Trophoblast cell (in vitro differentiated cells and primary cell): ENCODE results near the gene MC4R.

Experiments
- DNase-seq, 2 donors: peaks; one replicate each; pipeline ENCODE4 v3.0.0-alpha.2; 2016
- H2AFZ ChIP-seq: 2 replicates; pipeline ENCODE4 v1.6.1; 2013; ENCODE audit warnings: low read length, moderate library complexity, mild to moderate bottlenecking; ENCODE audit not compliant: insufficient read depth, poor library complexity
- H2AK5ac ChIP-seq: 2 replicates; pipeline ENCODE4 v1.6.1; 2013; ENCODE audit warnings: mild to moderate bottlenecking, low read length
- H2BK120ac ChIP-seq: 2 replicates; pipeline ENCODE4 v1.6.1; 2013; ENCODE audit warnings: low read length, mild to moderate bottlenecking, moderate library complexity; ENCODE audit not compliant: insufficient read depth, poor library complexity
- H2BK12ac ChIP-seq: 2 replicates; pipeline ENCODE4 v1.6.1; 2013; ENCODE audit warnings: mild to moderate bottlenecking, low read length, moderate library complexity
- H2BK5ac ChIP-seq: 2 replicates; pipeline ENCODE4 v1.6.1; 2013; ENCODE audit warnings: low read length, low read depth, moderate library complexity, mild to moderate bottlenecking; ENCODE audit not compliant: poor library complexity
- H3K14ac ChIP-seq: 2 replicates; pipeline ENCODE4 v1.6.1; 2013; ENCODE audit warnings: mild to moderate bottlenecking, low read length
- H3K18ac ChIP-seq: 2 replicates; pipeline ENCODE4 v1.6.1; 2013; ENCODE audit warnings: mild to moderate bottlenecking, low read length
- H3K23ac ChIP-seq: 2 replicates; pipeline ENCODE4 v1.6.1; 2013; ENCODE audit warnings: low read length
- H3K27ac ChIP-seq: 2 replicates; pipeline ENCODE4 v1.5.1; 2013; ENCODE audit warnings: low read depth, mild to moderate bottlenecking, inconsistent platforms, low read length, moderate library complexity
- H3K27me3 ChIP-seq: 2 replicates; pipeline ENCODE4 v1.6.1; 2013; ENCODE audit warnings: inconsistent platforms, mild to moderate bottlenecking, low read length, moderate library complexity; ENCODE audit not compliant: insufficient read depth
- H3K36me3 ChIP-seq, 2 experiments: 1 replicate in 1 of 2; 2 replicates in 1 of 2; pipeline ENCODE4 v1.6.1; 2013; ENCODE audit warnings: low read length in 2 of 2, mild to moderate bottlenecking in 2 of 2, moderate library complexity in 1 of 2; ENCODE audit not compliant: insufficient read depth in 2 of 2, control insufficient read depth in 1 of 2
- H3K4ac ChIP-seq: 2 replicates; pipeline ENCODE4 v1.6.1; 2013; ENCODE audit warnings: low read depth, mild to moderate bottlenecking, low read length, moderate library complexity
- H3K4me1 ChIP-seq, 2 experiments: 1 replicate in 1 of 2; 2 replicates in 1 of 2; pipeline ENCODE4 v1.6.1; 2013; ENCODE audit warnings: low read length in 2 of 2, mild to moderate bottlenecking in 2 of 2, moderate library complexity in 1 of 2; ENCODE audit not compliant: insufficient read depth in 2 of 2, control insufficient read depth in 1 of 2
- H3K4me2 ChIP-seq: 2 replicates; pipeline ENCODE4 v1.6.1; 2013; ENCODE audit warnings: inconsistent platforms, mild to moderate bottlenecking, low read length, moderate library complexity
- H3K4me3 ChIP-seq: 2 replicates; pipeline ENCODE4 v1.5.1; 2013; ENCODE audit warnings: mild to moderate bottlenecking, low read depth, low read length, inconsistent platforms
- H3K79me1 ChIP-seq: one replicate; pipeline ENCODE4 v1.6.1; 2013; ENCODE audit warnings: low read length
- H3K79me2 ChIP-seq: 2 replicates; pipeline ENCODE4 v1.6.1; 2013; ENCODE audit warnings: low read length, mild to moderate bottlenecking; ENCODE audit not compliant: control insufficient read depth, insufficient read depth, poor library complexity
- H3K9ac ChIP-seq: 2 replicates; pipeline ENCODE4 v1.6.1; 2013; ENCODE audit warnings: mild to moderate bottlenecking, low read length
- H3K9me3 ChIP-seq: 2 replicates; pipeline ENCODE4 v1.6.1; 2013; ENCODE audit warnings: low read depth, mild to moderate bottlenecking, control low read depth, inconsistent platforms, low read length; ENCODE audit not compliant: insufficient read depth
- H4K12ac ChIP-seq: 2 replicates; pipeline ENCODE4 v1.6.1; 2013; ENCODE audit warnings: low read depth, mild to moderate bottlenecking, low read length, moderate library complexity
- H4K8ac ChIP-seq: 2 replicates; pipeline ENCODE4 v1.6.1; 2013; ENCODE audit warnings: low read depth, mild to moderate bottlenecking, low read length, moderate library complexity
- H4K91ac ChIP-seq: one replicate; pipeline ENCODE4 v1.6.1; 2013; ENCODE audit warnings: low read depth, mild to moderate bottlenecking, low read length, moderate library complexity
- WGBS: extraction: QIAGEN DNeasy Blood & Tissue Kit; methylation state at CpG from one replicate; pipeline ENCODE4 v1.1.7; 2013; ENCODE audit warnings: missing lambda C conversion rate; ENCODE audit not compliant: insufficient read length, insufficient coverage; ENCODE audit errors: extremely low coverage; 5-methylcytosine and 5-hydroxymethylcytosine counted together

MC4R gene

DNA sequence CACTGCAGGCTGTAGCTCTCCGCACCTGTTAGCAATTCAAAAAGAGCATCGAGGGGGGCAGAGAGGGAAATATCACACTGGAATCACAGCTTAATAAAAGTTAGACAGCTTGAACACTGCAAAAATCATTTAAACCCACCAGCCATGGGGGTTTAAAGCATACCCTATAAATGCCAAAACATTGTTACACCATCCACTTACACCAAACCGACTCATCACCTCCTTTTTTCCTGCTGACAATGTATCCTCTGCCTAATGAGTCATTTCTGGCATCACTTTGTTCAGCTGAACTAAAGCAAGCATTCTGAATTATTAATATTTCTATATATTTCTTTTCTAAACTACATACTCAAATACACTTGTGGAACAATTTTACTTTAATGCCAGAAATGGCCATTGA is 21.6 kb downstream of the MC4R start:
- Histone ChIP-seq H2BK12ac (no peak overlapping the region), H2AFZ (no peak overlapping the region), H4K8ac (no peak overlapping the region), H3K79me2 (no peaks in the 10 kb centered on the region), H4K91ac (no peak overlapping the region), H4K12ac (no peak overlapping the region), H3K9ac (no peak overlapping the region), H3K4ac (no peak overlapping the region), H3K4me2 (no peak overlapping the region), H3K23ac (no peak overlapping the region), H3K18ac (no peak overlapping the region), H3K9me3 (no peaks in the 10 kb centered on the region), H3K4me3 (no peak overlapping the region), H3K14ac (no peak overlapping the region), H3K4me1 (no peaks in the 10 kb centered on the region), H3K79me1 (no peaks in the 10 kb centered on the region), H2BK5ac (no peak overlapping the region), H3K36me3 (no peaks in the 10 kb centered on the region), H3K27me3 (no peaks in the 10 kb centered on the region), H2BK120ac (no peak overlapping the region), H3K27ac (no peak overlapping the region), H2AK5ac (no peak overlapping the region)
- no CpG with 5 or more reads among the region's 3 CpGs for WGBS
- no peak for DNase-seq

DNA sequence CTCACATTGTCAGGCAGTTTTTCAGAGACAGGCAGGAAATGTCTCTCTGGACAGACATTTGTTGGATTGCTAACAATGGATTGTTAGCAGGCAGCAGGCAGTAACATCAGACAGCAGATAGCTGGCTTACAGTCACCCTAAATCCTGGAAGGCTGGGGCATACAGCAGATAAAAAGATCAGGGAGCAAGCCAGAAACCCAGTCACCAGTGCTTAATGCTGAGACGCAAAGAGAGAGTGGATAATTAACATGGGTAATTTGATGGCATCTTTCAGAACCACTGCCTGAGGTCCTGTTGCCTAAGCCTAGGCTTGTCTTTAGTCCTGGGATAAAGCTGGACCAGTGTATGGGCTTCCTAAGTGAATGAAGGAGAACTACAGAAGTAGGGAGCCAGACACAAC is 22.4 kb downstream of the MC4R start:
- no peak overlapping the region for H2BK12ac ChIP-seq
- H3K4me3 ChIP-seq: no peak overlapping the region
- no peaks in the 10 kb centered on the region for H3K79me1 ChIP-seq
- H4K12ac ChIP-seq: no peak overlapping the region
- no peak overlapping the region for H3K27ac ChIP-seq
- no peak overlapping the region for H3K9ac ChIP-seq
- no peak overlapping the region for H2BK120ac ChIP-seq
- H3K27me3 ChIP-seq: no peaks in the 10 kb centered on the region
- no peak overlapping the region for H3K23ac ChIP-seq
- H4K8ac ChIP-seq: no peak overlapping the region
- H3K36me3 ChIP-seq: no peaks in the 10 kb centered on the region
- no peak overlapping the region for H2AFZ ChIP-seq
- H3K4me1 ChIP-seq: no peaks in the 10 kb centered on the region
- H2BK5ac ChIP-seq: no peak overlapping the region
- no peak for DNase-seq
- H3K4me2 ChIP-seq: no peak overlapping the region
- H3K4ac ChIP-seq: no peak overlapping the region
- H4K91ac ChIP-seq: no peak overlapping the region
- no peaks in the 10 kb centered on the region for H3K79me2 ChIP-seq
- no CpG with 5 or more reads among the region's 1 CpG for WGBS
- no peaks in the 10 kb centered on the region for H3K9me3 ChIP-seq
- H2AK5ac ChIP-seq: no peak overlapping the region
- H3K14ac ChIP-seq: no peak overlapping the region
- no peak overlapping the region for H3K18ac ChIP-seq

DNA sequence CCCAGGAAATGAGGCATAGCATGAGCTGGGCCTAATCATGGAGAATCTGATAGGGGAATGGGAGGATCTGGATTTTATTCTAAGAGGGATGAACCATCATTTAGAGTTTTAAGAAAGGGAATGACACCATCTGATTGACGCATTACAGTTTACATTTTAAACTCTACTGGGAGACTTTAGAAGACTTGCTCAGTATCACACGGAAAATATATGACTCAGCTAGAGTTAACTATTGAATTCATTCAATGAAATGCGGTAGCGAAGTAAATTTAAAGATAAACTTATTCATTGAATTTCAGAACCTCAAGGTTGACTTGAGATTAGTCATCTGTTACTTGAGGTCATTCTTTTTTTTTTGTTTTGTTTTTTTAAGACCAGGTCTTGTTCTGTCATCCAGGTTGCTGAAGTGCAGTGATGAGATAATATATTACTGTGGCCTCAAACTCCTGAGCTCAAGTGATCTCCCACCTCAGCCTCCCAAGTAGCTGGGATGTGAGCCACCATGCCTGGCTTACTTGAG is 25.0 kb downstream of the MC4R start:
- no peak overlapping the region for H3K14ac ChIP-seq
- H3K4me3 ChIP-seq: no peak overlapping the region
- H2BK12ac ChIP-seq: no peak overlapping the region
- H3K4me2 ChIP-seq: no peak overlapping the region
- no peaks in the 10 kb centered on the region for H3K79me2 ChIP-seq
- no peaks in the 10 kb centered on the region for H3K79me1 ChIP-seq
- H3K4me1 ChIP-seq: no peaks in the 10 kb centered on the region
- H4K91ac ChIP-seq: no peak overlapping the region
- no peak overlapping the region for H2BK120ac ChIP-seq
- no peak overlapping the region for H2BK5ac ChIP-seq
- H3K36me3 ChIP-seq: no peaks in the 10 kb centered on the region
- H3K4ac ChIP-seq: no peak overlapping the region
- no peak overlapping the region for H3K9ac ChIP-seq
- no peak overlapping the region for H3K18ac ChIP-seq
- no peak for DNase-seq
- H3K23ac ChIP-seq: no peak overlapping the region
- no peaks in the 10 kb centered on the region for H3K9me3 ChIP-seq
- H3K27ac ChIP-seq: no peak overlapping the region
- H4K12ac ChIP-seq: no peak overlapping the region
- H4K8ac ChIP-seq: no peak overlapping the region
- no peak overlapping the region for H2AK5ac ChIP-seq
- no CpG with 5 or more reads among the region's 4 CpGs for WGBS
- H2AFZ ChIP-seq: no peak overlapping the region
- H3K27me3 ChIP-seq: no peaks in the 10 kb centered on the region

DNA sequence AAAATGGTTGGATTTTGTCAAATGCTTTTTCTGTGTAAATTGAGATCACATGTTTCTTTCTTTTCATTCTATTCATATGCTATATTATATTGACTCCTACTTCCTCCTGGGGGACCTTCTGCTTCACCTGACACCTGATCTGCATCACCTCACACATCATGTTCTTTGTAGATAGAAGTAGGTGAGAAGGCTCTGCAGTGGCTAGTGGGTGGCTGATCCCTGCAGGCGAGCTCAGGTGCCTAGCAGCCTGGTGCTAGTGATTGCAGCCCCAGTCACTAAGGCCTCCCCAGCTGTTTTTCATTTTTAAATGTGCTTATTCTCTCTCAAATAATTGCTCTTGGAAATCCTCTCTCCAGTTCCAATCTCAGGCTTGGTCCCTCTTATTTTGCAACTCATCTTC is 33.6 kb downstream of the MC4R start:
- Histone ChIP-seq H3K79me1 (no peaks in the 10 kb centered on the region), H3K9ac (no peak overlapping the region), H3K79me2 (no peaks in the 10 kb centered on the region), H2BK12ac (no peak overlapping the region), H3K18ac (no peak overlapping the region), H3K4ac (no peak overlapping the region), H3K23ac (no peak overlapping the region), H4K12ac (no peak overlapping the region), H4K91ac (no peak overlapping the region), H3K9me3 (no peaks in the 10 kb centered on the region), H3K36me3 (no peaks in the 10 kb centered on the region), H3K27ac (no peak overlapping the region), H4K8ac (no peak overlapping the region), H2BK120ac (no peak overlapping the region), H2AFZ (no peak overlapping the region), H3K4me2 (no peak overlapping the region), H2AK5ac (no peak overlapping the region), H3K4me3 (no peak overlapping the region), H3K4me1 (no peaks in the 10 kb centered on the region), H2BK5ac (no peak overlapping the region), H3K14ac (no peak overlapping the region), H3K27me3 (no peaks in the 10 kb centered on the region)
- DNase-seq: no peak
- WGBS: no CpG with 5 or more reads among the region's 1 CpG
